Islet precursor cell (in vitro differentiated cells): Measurements from ENCODE around the gene ORM2.
"Not testable (repeated sequence)": the region's sequence is repeated elsewhere in the genome, so short reads cannot be mapped to it uniquely, and the experiment has no call there.

ENCODE experiments used
- DNase-seq: peaks from one replicate; pipeline ENCODE4 v3.0.0-alpha.2; 2018

Gene ORM2

GRCh38 chr9:114332474-114333040 lies 2.9 kb downstream of the ORM2 start:
- DNase-seq = not testable (repeated sequence)

- DNase-seq = not testable (repeated sequence)
These were observed 4.0 kb downstream of the ORM2 start for GRCh38 chr9:114333718-114334117.

- no peak for DNase-seq
These were observed 4.8 kb downstream of the ORM2 start for GRCh38 chr9:114334490-114334889.

GRCh38 chr9:114335745-114336144 lies 6.1 kb downstream of the ORM2 start:
- no peak for DNase-seq

- no peak for DNase-seq
These were observed 6.5 kb downstream of the ORM2 start for GRCh38 chr9:114336157-114336556.

GRCh38 chr9:114336699-114337395 lies 7.2 kb downstream of the ORM2 start:
- DNase-seq = no peak

- no peak for DNase-seq
These were observed 8.5 kb downstream of the ORM2 start for GRCh38 chr9:114338187-114338586.

GRCh38 chr9:114339130-114339908 lies 9.7 kb downstream of the ORM2 start:
- DNase-seq = peak; percentile 75

- DNase-seq = no peak
These were observed 11.6 kb downstream of the ORM2 start for GRCh38 chr9:114341152-114341830.

GRCh38 chr9:114341991-114342390 lies 12.3 kb downstream of the ORM2 start:
- DNase-seq = no peak

GRCh38 chr9:114342755-114343440 lies 13.2 kb downstream of the ORM2 start:
- no peak for DNase-seq

- no peak for DNase-seq
These were observed 14.0 kb downstream of the ORM2 start for GRCh38 chr9:114343471-114344187.

- no peak for DNase-seq
These were observed 14.5 kb downstream of the ORM2 start for GRCh38 chr9:114344188-114344566.

GRCh38 chr9:114344692-114345091 lies 15.0 kb downstream of the ORM2 start:
- DNase-seq = no peak

GRCh38 chr9:114345493-114346065 lies 15.9 kb downstream of the ORM2 start:
- no peak for DNase-seq

- no peak for DNase-seq
These were observed 16.5 kb downstream of the ORM2 start for GRCh38 chr9:114346146-114346545.

GRCh38 chr9:114347675-114348074 lies 18.0 kb downstream of the ORM2 start:
- DNase-seq = no peak

GRCh38 chr9:114348261-114348905 lies 18.7 kb downstream of the ORM2 start:
- no peak for DNase-seq

GRCh38 chr9:114348906-114349482 lies 19.3 kb downstream of the ORM2 start:
- DNase-seq = peak; percentile 98

- no peak for DNase-seq
These were observed 20.2 kb downstream of the ORM2 start for GRCh38 chr9:114349713-114350480.
